ENCODE measurements around the gene TPST2. TPM values are rescaled to one million over a fixed set of nuclear protein-coding genes. Genes with fewer than 3 reads are reported as not detected.

TPST2 gene
- total and polyA plus RNA-seq, 9 of the 15 experiments (the other 6 are each of a cell fraction or from before 2014, with no cell fraction given): 14.2 to 123 (median 60.1) TPM

- TF ChIP-seq RFX5 (IDR thresholded peaks at IDR 0.05; ENCODE audit: low read depth, low read length): no peak
- no peak for TF ChIP-seq HNRNPUL1 (IDR thresholded peaks at IDR 0.05; ENCODE audit: low read length)
- no peak for TF ChIP-seq ELF4 (CRISPR knock-in tag; IDR thresholded peaks at IDR 0.05)
- Histone ChIP-seq H3K27ac (ENCODE audit: extremely low read depth, low read depth, low read length) (no peak overlapping the region), H3K9me3 (replicated peaks; ENCODE audit: control insufficient read depth, insufficient read depth, low read depth, low read length) (no peaks in the 10 kb centered on the region), H4K20me1 (replicated peaks; ENCODE audit: control insufficient read depth, insufficient read depth, low read length) (no peaks in the 10 kb centered on the region), H3K79me2 (ENCODE audit: control insufficient read depth, insufficient read depth, low read length) (no peaks in the 10 kb centered on the region), H3K36me3 (ENCODE audit: control insufficient read depth, insufficient read depth, low read length) (no peaks in the 10 kb centered on the region), H3K27me3 (ENCODE audit: control insufficient read depth in 2 of 2, insufficient read depth in 2 of 2, low read length in 2 of 2) (no peaks in the 10 kb centered on the region), H3K4me3 (no peak overlapping the region), H3K4me1 (replicated peaks in 1 of 2; ENCODE audit: control insufficient read depth in 2 of 2, insufficient read depth in 2 of 2, low read length in 2 of 2) (peaks cover 11 to 13% of the 10 kb centered on the region in 2 experiments; a peak in 4 of 5 replicates), H3K9me1 (ENCODE audit: control insufficient read depth, insufficient read depth, low read length) (no peaks in the 10 kb centered on the region), H2AFZ (ENCODE audit: low read depth, low read length) (no peak overlapping the region), H3K9ac (ENCODE audit: insufficient read depth in 1 of 2, low read depth in 2 of 2, low read length in 2 of 2) (no peak overlapping the region), H3K4me2 (ENCODE audit: insufficient read depth, low read length) (no peak overlapping the region)
- intact Hi-C loops (cut with micrococcal nuclease): no loop called here
- ChIA-PET CTCF (ENCODE audit: low intra/inter-chr PET ratio) (no interaction called here), POLR2A (interaction anchor here (0.6 to 1.2 kb wide), 3 partner anchors 12 to 36 kb away, joined by 3 to 4 read pairs (median 3); no protein-coding TSS in a partner anchor)
- FAIRE-seq (no peak), DNase-seq (ENCODE audit: extremely low read depth in 1 of 4, low spot score in 3 of 4) (no peak), ATAC-seq (no peak)
- BruUV-seq (replicated peaks): no TSS peak
- 33% methylated on average over 2 of the region's 2 CpGs for WGBS (ENCODE audit: insufficient coverage, low coverage, missing lambda C conversion rate)
- in situ Hi-C loops (cut with MboI): no loop called here
Measured at GRCh38 chr22:26609287-26609686, 19.4 kb upstream of the TPST2 start.

DNA sequence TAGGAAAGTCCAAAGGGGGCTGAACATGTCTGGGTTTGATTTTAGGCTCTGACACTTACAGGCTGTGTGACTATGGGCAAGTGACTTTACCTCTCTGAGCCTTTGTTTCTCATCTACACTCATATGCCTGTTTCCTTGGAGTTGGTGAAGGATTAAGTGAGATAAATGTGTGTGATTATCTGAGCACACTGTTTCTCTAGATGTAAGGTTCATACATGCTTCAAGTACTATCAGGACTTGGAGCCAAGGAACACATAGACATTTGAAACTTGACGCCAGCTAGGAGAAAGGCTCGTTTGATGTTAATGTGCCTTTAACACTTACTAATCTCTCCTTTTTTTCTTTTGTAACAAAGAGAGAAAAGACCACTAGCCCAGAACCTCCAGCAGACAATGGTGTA is 18.2 kb upstream of the TPST2 start:
- Histone ChIP-seq H3K4me3 (no peak overlapping the region), H3K9me3 (replicated peaks; ENCODE audit: control insufficient read depth, insufficient read depth, low read depth, low read length) (no peaks in the 10 kb centered on the region), H3K9me1 (ENCODE audit: control insufficient read depth, insufficient read depth, low read length) (no peaks in the 10 kb centered on the region), H3K9ac (ENCODE audit: insufficient read depth in 1 of 2, low read depth in 2 of 2, low read length in 2 of 2) (no peak overlapping the region), H2AFZ (ENCODE audit: low read depth, low read length) (0 out of 2 replicates have a peak overlapping the region, but pooled peaks have one; percentile 45), H3K27me3 (ENCODE audit: control insufficient read depth in 2 of 2, insufficient read depth in 2 of 2, low read length in 2 of 2) (no peaks in the 10 kb centered on the region), H3K4me1 (replicated peaks in 1 of 2; ENCODE audit: control insufficient read depth in 2 of 2, insufficient read depth in 2 of 2, low read length in 2 of 2) (peaks cover 11 to 13% of the 10 kb centered on the region in 2 experiments; a peak in 4 of 5 replicates), H3K36me3 (ENCODE audit: control insufficient read depth, insufficient read depth, low read length) (no peaks in the 10 kb centered on the region), H3K79me2 (ENCODE audit: control insufficient read depth, insufficient read depth, low read length) (no peaks in the 10 kb centered on the region), H3K4me2 (ENCODE audit: insufficient read depth, low read length) (0 out of 2 replicates have a peak overlapping the region, but pooled peaks have one; percentile 5), H3K27ac (ENCODE audit: extremely low read depth, low read depth, low read length) (no peak overlapping the region), H4K20me1 (replicated peaks; ENCODE audit: control insufficient read depth, insufficient read depth, low read length) (no peaks in the 10 kb centered on the region)
- WGBS (ENCODE audit: insufficient coverage, low coverage, missing lambda C conversion rate): 14% methylated on average over 2 of the region's 2 CpGs
- BruUV-seq (replicated peaks): no TSS peak
- no peak for FAIRE-seq
- ATAC-seq: no peak
- intact Hi-C loops (cut with micrococcal nuclease): no loop called here
- ChIA-PET POLR2A (interaction anchor here (1.0 kb wide), 1 partner anchor 34 kb away, joined by 4 read pairs; no protein-coding TSS in a partner anchor), CTCF (ENCODE audit: low intra/inter-chr PET ratio) (no interaction called here)
- in situ Hi-C loops (cut with MboI): no loop called here
- DNase-seq (ENCODE audit: extremely low read depth in 1 of 4, low spot score in 3 of 4): no peak
- TF ChIP-seq KDM4B (IDR thresholded peaks at IDR 0.05; ENCODE audit: borderline replicate concordance in 2 of 2, low read depth in 1 of 2) (no peak), TCF15 (CRISPR knock-in tag; IDR thresholded peaks at IDR 0.05) (no peak), ZNF282 (CRISPR knock-in tag; IDR thresholded peaks at IDR 0.05) (no peak), ATF7 (IDR thresholded peaks at IDR 0.05) (no peak), PTBP1 (IDR thresholded peaks at IDR 0.05; ENCODE audit: low read depth, low read length) (0 out of 2 replicates have a peak, but pooled peaks have one; percentile 37), ADNP (tag; IDR thresholded peaks at IDR 0.05) (peak; percentile 68), MAFF (IDR thresholded peaks at IDR 0.05; ENCODE audit: low read length) (no peak), ZBTB11 (CRISPR knock-in tag; IDR thresholded peaks at IDR 0.05) (no peak), EGR1 (conservative IDR thresholded peaks at IDR 0.05) (no peak), ZFP36 (IDR thresholded peaks at IDR 0.05; ENCODE audit: low read depth, low read length, partially characterized antibody) (peak; percentile 90)
